Mesenchymal stem cell (in vitro differentiated cells and primary cell): ENCODE results near the gene LHFPL2.
A peak's percentile ranks its signal among the peaks of the same experiment; 100 is the strongest.

ENCODE experiments used
- DNase-seq: peaks from one replicate; pipeline ENCODE4 v3.0.0-alpha.2; 2013
- H2AFZ ChIP-seq: one replicate; pipeline ENCODE4 v1.6.1; 2013; ENCODE audit warnings: low read depth, mild to moderate bottlenecking, control low read depth, inconsistent platforms, low read length, moderate library complexity
- H2AK5ac ChIP-seq: 2 replicates; pipeline ENCODE4 v1.6.1; 2013; ENCODE audit warnings: low read length, moderate library complexity, mild to moderate bottlenecking, inconsistent platforms; ENCODE audit not compliant: severe bottlenecking
- H2BK120ac ChIP-seq: one replicate; pipeline ENCODE4 v1.6.1; 2013; ENCODE audit warnings: low read depth, mild to moderate bottlenecking, inconsistent platforms, low read length, moderate library complexity
- H2BK12ac ChIP-seq, 2 experiments: one replicate each; pipeline ENCODE4 v1.6.1; 2013; ENCODE audit warnings: inconsistent platforms in 2 of 2, low read length in 2 of 2, mild to moderate bottlenecking in 2 of 2, moderate library complexity in 2 of 2, control low read depth in 1 of 2
- H2BK15ac ChIP-seq: one replicate; pipeline ENCODE4 v1.6.1; 2013; ENCODE audit warnings: mild to moderate bottlenecking, low read depth, inconsistent platforms; ENCODE audit not compliant: poor library complexity, severe bottlenecking
- H2BK5ac ChIP-seq: 2 replicates; pipeline ENCODE4 v1.6.1; 2013; ENCODE audit warnings: low read depth, mild to moderate bottlenecking, low read length, control low read depth, inconsistent platforms; ENCODE audit not compliant: poor library complexity, severe bottlenecking
- H3K14ac ChIP-seq, 2 experiments: one replicate each; pipeline ENCODE4 v1.6.1; 2013; ENCODE audit warnings: inconsistent platforms in 2 of 2, low read length in 2 of 2, control low read depth in 1 of 2, mild to moderate bottlenecking in 1 of 2, moderate library complexity in 1 of 2
- H3K18ac ChIP-seq, 2 experiments: one replicate each; pipeline ENCODE4 v1.6.1; 2013; ENCODE audit warnings: inconsistent platforms in 2 of 2, low read length in 2 of 2, control low read depth in 1 of 2, low read depth in 1 of 2, mild to moderate bottlenecking in 1 of 2
- H3K23ac ChIP-seq, 2 experiments: one replicate each; pipeline ENCODE4 v1.6.1; 2013; ENCODE audit warnings: inconsistent platforms in 2 of 2, low read length in 2 of 2, mild to moderate bottlenecking in 2 of 2, moderate library complexity in 2 of 2, control low read depth in 1 of 2
- H3K27ac ChIP-seq: 2 replicates; pipeline ENCODE4 v1.5.1; 2013; ENCODE audit warnings: mild to moderate bottlenecking, moderate library complexity, low read length, control low read depth, inconsistent platforms; ENCODE audit not compliant: poor library complexity, severe bottlenecking
- H3K27me3 ChIP-seq, 2 experiments: 2 replicates each; pipeline versions ENCODE4 v1.6.1 to v1.7.0; 2013; ENCODE audit warnings: low read length in 2 of 2, mild to moderate bottlenecking in 2 of 2, moderate library complexity in 2 of 2, control low read depth in 1 of 2, inconsistent platforms in 1 of 2; ENCODE audit not compliant: control insufficient read depth in 1 of 2, insufficient read depth in 1 of 2
- H3K36me3 ChIP-seq, 2 experiments: 2 replicates each; pipeline versions ENCODE4 v1.6.1 to v1.7.0; 2013; ENCODE audit warnings: low read length in 2 of 2, control low read depth in 1 of 2, inconsistent platforms in 1 of 2, low read depth in 1 of 2, mild to moderate bottlenecking in 1 of 2; ENCODE audit not compliant: insufficient read depth in 2 of 2, control insufficient read depth in 1 of 2
- H3K4ac ChIP-seq, 2 experiments: one replicate each; pipeline ENCODE4 v1.6.1; 2013; ENCODE audit warnings: inconsistent platforms in 2 of 2, low read length in 2 of 2, mild to moderate bottlenecking in 2 of 2, moderate library complexity in 2 of 2, control low read depth in 1 of 2, low read depth in 1 of 2
- H3K4me1 ChIP-seq: 2 replicates; pipeline ENCODE4 v1.6.1; 2013; ENCODE audit warnings: low read depth, low read length, control low read depth; ENCODE audit not compliant: control insufficient read depth, insufficient read depth
- H3K4me2 ChIP-seq: 2 replicates; pipeline ENCODE4 v1.6.1; 2013; ENCODE audit warnings: low read length, mild to moderate bottlenecking, inconsistent platforms; ENCODE audit not compliant: poor library complexity, severe bottlenecking
- H3K4me3 ChIP-seq, 2 experiments: 2 replicates each; pipeline versions ENCODE4 v1.5.1 to v1.7.0; 2013; ENCODE audit warnings: low read length in 2 of 2, mild to moderate bottlenecking in 2 of 2, control low read depth in 1 of 2, low read depth in 1 of 2; ENCODE audit not compliant: insufficient read depth in 1 of 2
- H3K79me1 ChIP-seq: replicated peaks from 2 replicates; pipeline ENCODE4 v1.6.1; 2013; ENCODE audit warnings: mild to moderate bottlenecking, control low read depth, low read length, inconsistent platforms; ENCODE audit not compliant: poor library complexity, severe bottlenecking
- H3K9ac ChIP-seq: 2 replicates; pipeline ENCODE4 v1.7.0; 2013; ENCODE audit warnings: mild to moderate bottlenecking, low read length, moderate library complexity
- H3K9me3 ChIP-seq: 2 replicates; pipeline ENCODE4 v1.7.0; 2013; ENCODE audit warnings: mild to moderate bottlenecking, low read length; ENCODE audit not compliant: control insufficient read depth
- H4K8ac ChIP-seq: one replicate; pipeline ENCODE4 v1.6.1; 2013; ENCODE audit warnings: inconsistent platforms, mild to moderate bottlenecking, low read length, moderate library complexity
- H4K91ac ChIP-seq: one replicate; pipeline ENCODE4 v1.6.1; 2013; ENCODE audit warnings: mild to moderate bottlenecking, low read length, inconsistent platforms
- WGBS: methylation state at CpG from one replicate; pipeline ENCODE4 v1.1.7; 2013; ENCODE audit warnings: mixed read lengths; 5-methylcytosine and 5-hydroxymethylcytosine counted together

LHFPL2 gene

GRCh38 chr5:78573318-78573717, 75.3 kb downstream of the LHFPL2 start:
- H3K4me1 ChIP-seq: peaks cover 5% of the 10 kb centered on the region
- H3K9me3 ChIP-seq: no peaks in the 10 kb centered on the region
- H2BK5ac ChIP-seq: no peak overlapping the region
- H4K91ac ChIP-seq: no peak overlapping the region
- no peak overlapping the region for H4K8ac ChIP-seq
- no peak overlapping the region for H2BK120ac ChIP-seq
- H2BK15ac ChIP-seq: no peak overlapping the region
- H3K4me2 ChIP-seq: no peak overlapping the region
- H2AK5ac ChIP-seq: no peak overlapping the region
- H3K9ac ChIP-seq: no peak overlapping the region
- 93% methylated on average over 2 of the region's 2 CpGs for WGBS
- H3K18ac ChIP-seq: no peak overlapping the region
- H3K4ac ChIP-seq: no peak overlapping the region
- H3K4me3 ChIP-seq: no peak overlapping the region
- no peaks in the 10 kb centered on the region for H3K27me3 ChIP-seq
- peaks cover 0 to 2% of the 10 kb centered on the region in 2 experiments for H3K36me3 ChIP-seq
- H3K23ac ChIP-seq: no peak overlapping the region
- no peak overlapping the region for H3K27ac ChIP-seq
- H3K14ac ChIP-seq: no peak overlapping the region
- no peak overlapping the region for H2AFZ ChIP-seq
- DNase-seq: no peak
- peaks cover 13% of the 10 kb centered on the region for H3K79me1 ChIP-seq
- H2BK12ac ChIP-seq: no peak overlapping the region

GRCh38 chr5:78570646-78571045, 77.9 kb downstream of the LHFPL2 start:
- Histone ChIP-seq H3K4me1 (peaks cover 5% of the 10 kb centered on the region), H3K4me2 (no peak overlapping the region), H3K9me3 (no peaks in the 10 kb centered on the region), H3K23ac (no peak overlapping the region), H2BK5ac (no peak overlapping the region), H2AFZ (no peak overlapping the region), H2BK120ac (no peak overlapping the region), H4K91ac (no peak overlapping the region), H3K4me3 (no peak overlapping the region), H3K27ac (no peak overlapping the region), H2BK12ac (no peak overlapping the region), H3K14ac (no peak overlapping the region), H3K9ac (no peak overlapping the region), H3K27me3 (no peaks in the 10 kb centered on the region), H2AK5ac (no peak overlapping the region), H4K8ac (no peak overlapping the region), H3K4ac (no peak overlapping the region), H2BK15ac (no peak overlapping the region), H3K79me1 (peaks cover 11% of the 10 kb centered on the region), H3K18ac (no peak overlapping the region), H3K36me3 (peaks cover 0 to 2% of the 10 kb centered on the region in 2 experiments)
- WGBS: 98% methylated on average over 4 of the region's 5 CpGs
- no peak for DNase-seq

- Histone ChIP-seq H4K91ac (no peak overlapping the region), H4K8ac (no peak overlapping the region), H3K36me3 (peaks cover 0 to 7% of the 10 kb centered on the region in 2 experiments), H3K4me3 (no peak overlapping the region), H2BK15ac (no peak overlapping the region), H2BK12ac (peak overlapping the region in 1 of 2 experiments; percentile 54), H2BK120ac (no peak overlapping the region), H3K14ac (no peak overlapping the region), H2AFZ (no peak overlapping the region), H3K79me1 (peaks cover 13% of the 10 kb centered on the region), H3K9me3 (no peaks in the 10 kb centered on the region), H3K27ac (no peak overlapping the region), H3K4me1 (peaks cover 5% of the 10 kb centered on the region), H3K4ac (no peak overlapping the region), H3K4me2 (no peak overlapping the region), H3K9ac (no peak overlapping the region), H2BK5ac (no peak overlapping the region), H3K18ac (no peak overlapping the region), H3K27me3 (no peaks in the 10 kb centered on the region), H3K23ac (no peak overlapping the region), H2AK5ac (no peak overlapping the region)
- peak; percentile 54 for DNase-seq
- 66% methylated on average over 7 of the region's 10 CpGs for WGBS
Observed at GRCh38 chr5:78569441-78569840, 79.1 kb downstream of the LHFPL2 start.

- Histone ChIP-seq H3K4me1 (peaks cover 2% of the 10 kb centered on the region), H4K91ac (no peak overlapping the region), H3K36me3 (peaks cover 0 to 15% of the 10 kb centered on the region in 2 experiments), H3K4ac (no peak overlapping the region), H2BK15ac (no peak overlapping the region), H4K8ac (no peak overlapping the region), H3K9me3 (no peaks in the 10 kb centered on the region), H2BK5ac (no peak overlapping the region), H3K79me1 (peaks cover 11% of the 10 kb centered on the region), H2AFZ (no peak overlapping the region), H3K9ac (no peak overlapping the region), H3K27ac (no peak overlapping the region), H3K18ac (no peak overlapping the region), H3K14ac (no peak overlapping the region), H3K27me3 (no peaks in the 10 kb centered on the region), H2AK5ac (no peak overlapping the region), H3K4me2 (no peak overlapping the region), H3K4me3 (no peak overlapping the region), H3K23ac (no peak overlapping the region), H2BK12ac (no peak overlapping the region), H2BK120ac (no peak overlapping the region)
- no peak for DNase-seq
- WGBS: 94% methylated on average over 3 of the region's 3 CpGs
Observed at GRCh38 chr5:78568676-78569075, 79.9 kb downstream of the LHFPL2 start.
